ENCODE measurements around the gene ATP6V1B1. TPM values are rescaled to one million over a fixed set of nuclear protein-coding genes. Genes with fewer than 3 reads are reported as not detected.
A peak's percentile ranks its signal among the peaks of the same experiment; 100 is the strongest.

Gene ATP6V1B1
- total and polyA plus RNA-seq, 8 donors: 1.4 to 17.0 (median 2.8) TPM

DNA sequence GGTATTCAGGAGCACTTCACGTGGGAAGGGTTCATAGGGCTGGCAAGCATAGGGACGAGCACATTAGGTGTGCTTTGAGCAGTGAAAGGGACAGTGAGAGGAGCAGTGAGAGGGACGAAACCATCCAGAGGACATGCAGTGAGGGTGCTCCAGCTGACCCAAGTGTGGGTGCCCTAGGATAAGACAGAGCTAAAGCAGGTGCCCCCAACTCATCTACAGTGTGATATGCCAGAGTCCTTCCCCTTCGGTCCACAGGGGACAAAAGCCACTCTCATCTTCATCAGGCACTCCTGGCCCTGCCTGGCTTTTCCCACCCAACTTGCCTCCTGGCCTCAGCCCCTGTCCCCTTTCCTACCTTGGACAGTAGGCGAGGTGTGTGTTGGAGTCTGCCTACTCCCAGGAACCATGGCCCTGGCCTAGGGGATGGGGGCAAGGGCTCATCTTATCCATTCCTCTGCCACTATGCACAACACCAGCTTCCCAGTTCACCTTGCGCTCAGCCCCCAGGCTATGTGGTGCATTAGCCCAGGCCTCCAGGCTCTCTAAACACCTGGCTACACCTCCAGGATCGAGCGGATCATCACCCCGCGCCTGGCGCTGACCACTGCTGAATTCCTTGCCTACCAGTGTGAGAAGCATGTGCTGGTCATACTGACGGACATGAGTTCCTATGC is 26.6 kb downstream of the ATP6V1B1 start:
- WGBS, 2 donors: 78 to 80% methylated on average over 12 of the region's 12 CpGs
- no peaks in the 10 kb centered on the region for H3K9me3 ChIP-seq
- DNase-seq: peak in 2 of 6 donors; percentile 1 to 7
- no peak for ATAC-seq
- FAIRE-seq: no peak
- H3K4me1 ChIP-seq: no peaks in the 10 kb centered on the region
- no peaks in the 10 kb centered on the region for H3K36me3 ChIP-seq
- no peak overlapping the region for H3K27ac ChIP-seq
- intact Hi-C loops (cut with DNase I): no loop called here
- no peak overlapping the region for H3K4me3 ChIP-seq
- no peak for TF ChIP-seq CTCF (IDR thresholded peaks at IDR 0.05)
- no peaks in the 10 kb centered on the region for H3K27me3 ChIP-seq

- no peaks in the 10 kb centered on the region for H3K36me3 ChIP-seq
- intact Hi-C loops (cut with DNase I): no loop called here
- H3K27me3 ChIP-seq: no peaks in the 10 kb centered on the region
- H3K27ac ChIP-seq: no peak overlapping the region
- ATAC-seq (no peak), DNase-seq (peak in 2 of 6 donors; percentile 1 to 9), FAIRE-seq (no peak)
- 71 to 77% methylated on average over 18 of the region's 18 CpGs for WGBS, 2 donors
- H3K4me3 ChIP-seq: no peak overlapping the region
- H3K4me1 ChIP-seq: no peaks in the 10 kb centered on the region
- no peak for TF ChIP-seq CTCF (IDR thresholded peaks at IDR 0.05)
- no peaks in the 10 kb centered on the region for H3K9me3 ChIP-seq
These were observed 27.5 kb downstream of the ATP6V1B1 start for GRCh38 chr2:70962885-70963878.

DNA sequence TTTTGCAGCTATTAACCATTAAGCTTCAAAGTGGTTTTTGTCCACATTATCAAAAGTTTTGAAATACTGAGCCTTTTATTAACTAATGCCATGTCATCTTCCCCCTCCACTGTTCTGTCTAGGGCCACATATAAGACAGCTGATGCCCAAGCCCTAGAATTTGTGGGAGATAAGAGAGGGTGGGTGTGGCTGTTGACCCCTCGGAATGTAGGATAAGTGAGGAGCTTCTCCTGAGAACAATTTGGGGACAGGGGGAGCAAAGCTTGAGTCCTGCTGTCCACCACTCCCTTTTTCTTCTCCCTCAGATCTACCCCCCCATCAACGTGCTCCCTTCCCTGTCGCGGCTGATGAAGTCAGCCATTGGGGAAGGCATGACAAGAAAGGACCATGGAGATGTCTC is 28.4 kb downstream of the ATP6V1B1 start:
- no peak for TF ChIP-seq CTCF (IDR thresholded peaks at IDR 0.05)
- whole genome bisulfite sequencing, 2 donors: 63 to 74% methylated on average over 4 of the region's 4 CpGs
- H3K27ac ChIP-seq: no peak overlapping the region
- intact Hi-C loops (cut with DNase I): no loop called here
- no peak overlapping the region for H3K4me3 ChIP-seq
- H3K36me3 ChIP-seq: no peaks in the 10 kb centered on the region
- no peak for FAIRE-seq
- ATAC-seq: no peak
- H3K27me3 ChIP-seq: no peaks in the 10 kb centered on the region
- no peaks in the 10 kb centered on the region for H3K4me1 ChIP-seq
- DNase-seq: no peak
- no peaks in the 10 kb centered on the region for H3K9me3 ChIP-seq

DNA sequence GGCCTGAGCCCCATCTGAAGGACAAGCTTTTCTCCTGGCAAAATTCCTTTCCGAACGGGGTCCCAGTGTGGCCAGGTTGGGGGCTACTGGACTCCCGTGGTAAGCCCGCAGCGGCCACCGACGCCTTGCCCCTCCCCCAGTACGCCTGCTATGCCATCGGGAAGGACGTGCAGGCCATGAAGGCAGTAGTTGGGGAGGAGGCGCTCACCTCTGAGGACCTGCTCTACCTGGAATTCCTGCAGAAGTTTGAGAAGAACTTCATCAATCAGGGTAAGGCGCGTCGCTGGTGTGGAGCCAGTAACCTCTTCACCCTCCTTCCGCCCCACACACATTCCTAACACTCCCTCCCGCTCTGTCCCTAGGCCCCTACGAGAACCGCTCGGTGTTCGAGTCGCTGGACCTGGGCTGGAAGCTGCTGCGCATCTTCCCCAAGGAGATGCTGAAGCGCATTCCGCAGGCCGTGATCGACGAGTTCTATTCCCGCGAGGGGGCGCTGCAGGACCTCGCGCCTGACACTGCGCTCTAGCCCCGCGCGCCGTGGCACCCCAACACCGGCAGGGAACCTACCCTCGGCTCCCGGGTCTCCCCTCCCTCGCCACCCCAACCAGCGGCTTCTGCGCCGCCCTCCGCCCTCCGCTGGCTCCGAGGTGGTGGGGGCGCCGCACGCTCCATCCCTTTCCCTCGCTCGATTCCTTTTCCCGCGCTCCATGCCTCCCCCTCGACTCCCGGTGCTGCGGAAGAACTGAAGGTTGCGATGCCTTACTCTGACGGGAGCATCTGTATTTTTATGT is 29.1 kb downstream of the ATP6V1B1 start:
- Histone ChIP-seq H3K4me3 (peak overlapping the region in 2 of 4 donors; percentile 24 to 40), H3K27ac (no peak overlapping the region), H3K27me3 (no peaks in the 10 kb centered on the region), H3K4me1 (no peaks in the 10 kb centered on the region), H3K36me3 (no peaks in the 10 kb centered on the region), H3K9me3 (no peaks in the 10 kb centered on the region)
- intact Hi-C loops (cut with DNase I): no loop called here
- no peak for FAIRE-seq
- ATAC-seq: peak; percentile 72 to 94 (median 86)
- TF ChIP-seq CTCF (IDR thresholded peaks at IDR 0.05): peak; percentile 18 to 69 (median 48)
- 22 to 33% methylated on average over 59 of the region's 59 CpGs for WGBS, 2 donors
- peak; percentile 13 to 86 (median 60) for DNase-seq

Measured in pancreas (tissue), 10 donors.